Nucleus accumbens (tissue), 56 donors: ENCODE data around the gene MAP4K3.
"Not testable (repeated sequence)": the region's sequence is repeated elsewhere in the genome, so short reads cannot be mapped to it uniquely, and the experiment has no call there.

Experiments used
- DNase-seq, 56 donors: peaks; one replicate each; lab custom pipeline; 2025; lab: John Stamatoyannopoulos, UW

Gene MAP4K3

DNA sequence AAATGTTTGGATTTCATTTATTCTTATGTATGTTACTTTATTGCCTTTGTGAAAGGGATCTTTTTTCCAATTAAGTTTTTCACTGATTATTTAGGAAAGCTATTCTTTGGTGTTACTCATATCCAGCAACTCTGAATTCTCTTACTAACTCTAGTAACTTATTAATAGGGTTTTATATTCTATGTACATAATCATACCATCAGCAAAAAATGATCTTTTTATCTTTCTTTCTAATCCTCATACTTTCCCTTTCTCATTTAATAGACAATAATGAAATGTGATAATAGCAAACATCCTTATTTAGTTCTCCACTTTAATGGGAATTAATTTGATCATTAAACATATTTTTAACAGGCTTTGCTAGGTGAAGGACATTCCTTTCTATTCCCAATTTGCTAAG, 181.0 kb downstream of the MAP4K3 start:
- no peak for DNase-seq

DNA sequence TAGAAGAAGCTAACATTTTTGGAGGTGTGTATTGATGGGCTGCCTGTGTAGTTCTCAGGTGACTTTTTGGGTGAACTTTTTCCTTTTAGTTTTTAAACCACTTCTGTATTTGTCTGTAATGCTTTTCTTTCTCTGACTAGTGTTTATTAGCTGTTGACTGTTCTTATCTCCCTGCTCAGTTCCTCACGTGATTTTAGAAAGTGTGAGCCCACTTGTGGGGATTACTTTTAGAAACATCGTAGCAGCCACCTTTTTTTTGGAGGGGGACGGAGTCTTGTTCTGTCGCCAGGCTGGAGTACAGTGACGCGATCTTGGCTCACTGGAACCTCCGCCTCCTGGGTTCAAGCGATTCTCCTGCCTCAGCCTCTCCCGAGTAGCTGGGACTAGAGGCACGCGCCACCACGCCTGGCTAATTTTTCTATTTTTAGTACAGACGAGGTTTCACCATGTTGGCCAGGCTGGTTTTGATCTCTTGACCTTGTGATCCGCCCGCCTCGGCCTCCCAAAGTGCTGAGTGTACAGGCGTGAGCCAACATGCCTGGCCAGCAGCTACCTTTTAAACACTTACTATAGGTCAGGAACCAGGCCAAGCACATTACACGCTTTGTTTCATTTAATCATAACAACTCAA, 184.1 kb downstream of the MAP4K3 start:
- DNase-seq, result no peak

DNA sequence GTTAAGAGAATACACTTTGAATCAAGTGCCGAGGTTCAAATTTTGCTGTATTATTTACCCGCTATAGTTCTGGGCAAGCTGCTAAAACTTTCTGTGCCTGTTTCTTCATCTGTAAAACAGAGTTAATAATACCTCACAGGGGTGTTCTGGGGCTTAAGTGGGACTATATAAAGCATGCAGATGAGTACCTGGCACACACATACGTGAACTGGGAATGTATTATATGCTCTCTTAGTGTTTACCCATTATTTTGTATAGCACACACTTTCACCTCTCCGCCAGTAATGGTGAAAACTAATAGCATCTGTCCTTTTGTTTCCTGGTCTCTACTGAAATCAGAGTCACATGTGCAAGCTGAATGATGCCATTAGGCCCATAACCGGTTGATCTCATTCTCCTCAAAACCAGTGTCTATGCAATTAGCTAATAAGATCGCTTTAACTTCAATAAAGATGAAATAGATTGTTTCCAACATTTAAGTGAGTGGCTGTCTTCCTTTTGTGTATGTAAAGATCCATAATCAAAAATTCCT, 189.5 kb downstream of the MAP4K3 start:
- no peak for DNase-seq

DNA sequence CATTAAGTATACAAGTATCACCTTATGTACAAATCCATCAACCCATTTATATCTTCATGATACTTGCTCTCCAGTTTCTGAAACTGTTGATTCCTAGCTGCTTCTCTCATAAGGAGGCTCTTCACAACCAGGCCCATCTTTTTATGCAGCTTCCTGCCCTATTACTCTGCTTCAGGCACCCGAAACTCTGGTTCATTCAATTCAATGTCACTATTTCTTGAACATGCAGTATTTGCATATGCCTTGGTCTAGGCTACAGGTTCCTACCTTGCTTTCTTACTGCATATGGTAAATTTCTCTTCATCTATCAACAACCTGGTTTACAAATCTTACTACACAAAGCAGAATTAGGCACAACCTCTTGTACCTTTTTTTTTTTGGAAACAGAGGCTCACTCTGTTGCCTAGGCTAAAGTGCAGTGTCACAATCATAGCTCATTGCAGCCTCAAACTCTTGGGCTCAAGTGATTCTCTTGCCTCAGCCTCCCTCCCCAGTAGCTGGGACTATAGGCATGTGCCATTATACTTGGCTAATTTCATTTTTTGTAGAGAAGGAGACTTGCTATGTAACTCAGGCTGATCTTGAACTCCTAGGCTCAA, 190.6 kb downstream of the MAP4K3 start:
- DNase-seq, result no peak

DNA sequence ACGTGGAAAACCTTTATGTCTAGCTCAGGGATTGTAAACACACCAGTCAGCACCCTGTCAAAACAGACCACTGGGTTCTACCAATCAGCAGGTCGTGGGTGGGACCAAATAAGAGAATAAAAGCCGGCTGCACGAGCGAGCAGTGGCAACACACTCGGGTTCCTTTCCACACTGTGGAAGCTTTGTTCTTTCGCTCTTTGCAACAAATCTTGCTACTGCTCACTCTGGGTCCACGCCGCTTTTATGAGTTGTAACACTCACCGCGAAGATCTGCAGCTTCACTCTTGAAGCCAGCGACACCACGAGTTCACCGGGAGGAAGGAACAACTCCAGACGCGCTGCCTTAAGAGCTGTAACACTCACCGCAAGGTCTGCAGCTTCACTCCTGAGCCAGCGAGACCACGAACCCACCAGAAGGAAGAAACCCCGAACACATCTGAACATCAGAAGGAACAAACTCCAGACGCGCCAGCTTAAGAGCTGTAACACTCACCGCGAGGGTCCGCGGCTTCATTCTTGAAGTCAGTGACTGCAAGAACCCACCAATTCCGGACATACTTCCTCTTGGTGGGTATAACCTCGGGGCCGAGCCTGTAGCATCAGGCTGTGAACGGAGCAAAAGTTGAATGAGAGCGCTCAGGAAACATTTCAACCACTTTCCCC, 192.0 kb downstream of the MAP4K3 start:
- DNase-seq, result not testable (repeated sequence)

DNA sequence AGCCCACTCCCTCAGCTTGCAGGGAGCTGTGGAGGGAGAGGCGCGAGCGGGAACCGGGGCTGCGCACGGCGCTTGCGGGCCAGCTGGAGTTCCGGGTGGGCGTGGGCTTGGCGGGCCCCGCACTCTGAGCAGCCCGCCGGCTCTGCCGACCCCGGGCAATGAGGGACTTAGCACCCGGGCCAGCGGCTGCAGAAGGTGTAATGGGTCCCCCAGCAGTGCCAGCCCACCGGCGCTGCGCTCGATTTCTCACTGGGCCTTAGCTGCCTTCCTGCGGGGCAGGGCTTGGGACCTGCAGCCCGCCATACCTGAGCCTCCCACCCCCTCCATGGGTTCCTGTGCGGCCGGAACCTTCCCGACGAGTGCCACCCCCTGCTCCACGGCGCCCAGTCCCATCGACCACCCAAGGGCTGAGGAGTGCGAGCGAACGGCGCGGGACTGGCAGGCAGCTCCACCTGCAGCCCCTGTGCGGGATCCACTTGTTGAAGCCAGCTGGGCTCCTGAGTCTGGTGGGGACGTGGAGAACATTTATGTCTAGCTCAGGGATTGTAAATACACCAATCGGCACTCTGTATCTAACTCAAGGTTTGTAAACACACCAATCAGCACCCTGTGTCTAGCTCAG, 192.7 kb downstream of the MAP4K3 start:
- DNase-seq, result not testable (repeated sequence)

DNA sequence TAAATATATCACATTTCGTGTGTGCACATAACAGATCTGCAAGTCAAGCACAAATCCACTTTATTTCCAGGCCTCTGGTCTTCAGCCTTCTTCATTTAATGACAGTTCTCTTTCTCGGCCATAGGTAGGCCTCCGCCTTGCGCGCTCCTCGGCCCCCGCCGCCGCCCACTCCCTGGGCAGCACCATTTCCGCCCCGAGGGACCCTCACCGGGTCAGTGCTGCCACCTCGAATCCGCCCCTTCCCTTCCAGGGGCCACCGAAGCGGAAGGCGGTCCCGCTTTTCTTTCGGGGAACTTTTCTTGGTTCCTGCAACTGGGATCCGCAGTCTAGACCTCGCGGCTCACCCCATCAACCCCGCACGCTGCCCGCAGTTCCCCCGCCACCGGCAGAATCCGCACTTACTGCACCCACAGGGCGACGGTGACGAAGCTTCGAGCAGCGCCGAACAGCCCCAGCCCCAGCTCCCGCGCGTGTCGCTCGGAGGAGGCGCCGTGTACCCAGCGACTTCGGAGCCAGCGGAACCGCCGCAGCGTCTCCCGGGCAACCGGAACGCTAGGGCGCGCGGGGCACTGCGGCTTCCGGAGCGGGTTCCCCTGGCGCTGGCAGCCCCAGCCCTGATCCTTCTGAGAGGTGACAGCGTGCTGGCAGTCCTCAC, 193.5 kb downstream of the MAP4K3 start, which contains the start of gene CDKL4:
Gene CDKL4, minus strand, starts transcription at position 502 of the 655 bp plus-strand sequence.
- peak in 12 of 56 donors; percentile 1 to 46 (median 10) for DNase-seq

DNA sequence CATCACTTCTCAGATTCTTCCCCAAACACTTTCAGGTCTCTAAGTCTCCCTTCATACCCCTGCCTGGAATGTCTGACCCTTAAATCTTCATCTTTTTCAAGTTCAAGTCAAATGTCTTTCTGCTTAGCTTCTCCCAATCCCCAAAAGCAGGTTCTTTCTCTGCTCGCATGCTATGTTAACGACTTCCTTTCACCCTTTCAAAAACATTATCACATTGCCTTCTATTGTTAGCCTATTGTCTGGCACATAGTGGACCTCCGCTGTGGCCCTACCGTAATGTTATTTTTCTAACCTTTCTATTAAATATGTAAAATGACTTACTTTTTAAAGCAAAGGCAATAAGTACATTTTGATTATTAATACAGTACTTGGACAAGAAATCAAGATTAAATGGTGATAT, 195.5 kb downstream of the MAP4K3 start:
- DNase-seq, result no peak

DNA sequence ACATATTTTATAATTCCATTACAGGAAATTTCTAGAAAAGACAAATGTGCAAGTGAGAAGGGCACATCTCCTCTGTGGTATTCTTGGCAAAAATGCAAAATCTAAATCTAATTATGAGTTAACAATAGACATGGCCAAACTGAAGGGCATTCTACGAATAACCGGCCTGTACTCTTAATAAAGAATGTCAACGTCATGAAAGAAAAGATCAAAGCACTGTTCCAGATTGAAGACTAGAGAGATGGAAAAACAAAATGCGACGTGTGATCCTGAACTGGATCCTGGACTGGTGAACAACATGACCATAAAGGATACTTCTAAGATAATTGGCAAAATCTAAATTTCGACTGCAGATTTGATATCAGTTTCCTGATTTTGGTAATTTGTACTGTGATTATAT, 196.3 kb downstream of the MAP4K3 start:
- no peak for DNase-seq

DNA sequence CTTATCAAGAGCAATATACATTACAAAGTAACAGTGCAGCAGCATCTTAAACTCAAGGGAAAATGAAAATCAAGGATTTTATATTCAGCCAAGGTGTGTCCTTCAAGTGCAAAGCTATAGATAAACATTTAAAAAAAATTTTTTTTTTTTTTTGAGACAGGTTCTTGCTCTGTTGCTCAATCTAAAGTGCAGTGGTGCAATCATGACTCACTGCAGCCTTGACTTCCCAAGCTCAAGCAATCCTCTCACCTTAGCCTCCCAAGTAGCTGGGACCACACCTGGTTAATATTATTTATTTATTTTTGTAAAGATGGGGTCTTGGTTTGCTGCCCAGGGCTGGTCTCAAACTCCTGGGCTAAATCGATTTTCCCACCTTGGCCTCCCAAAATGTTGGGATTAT, 202.3 kb downstream of the MAP4K3 start:
- DNase-seq, result no peak

DNA sequence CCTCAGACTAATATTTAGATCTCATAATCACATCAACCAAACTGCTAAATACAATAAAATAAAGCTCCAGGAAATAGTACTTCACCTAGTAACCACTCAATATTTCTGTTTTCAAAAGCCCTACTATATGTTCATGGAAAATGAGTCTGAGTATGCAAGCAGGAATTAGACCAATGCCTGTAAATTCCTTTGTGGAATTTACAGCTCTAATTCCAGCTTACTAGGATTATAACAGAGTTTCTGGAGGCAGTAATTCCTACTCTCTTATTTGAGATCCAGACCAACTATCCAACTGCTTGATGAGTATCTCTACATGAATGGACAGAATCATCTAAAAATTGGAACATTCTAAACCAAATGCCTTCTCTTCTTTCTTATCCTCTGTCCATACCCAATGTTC, 204.9 kb downstream of the MAP4K3 start:
- no peak for DNase-seq

DNA sequence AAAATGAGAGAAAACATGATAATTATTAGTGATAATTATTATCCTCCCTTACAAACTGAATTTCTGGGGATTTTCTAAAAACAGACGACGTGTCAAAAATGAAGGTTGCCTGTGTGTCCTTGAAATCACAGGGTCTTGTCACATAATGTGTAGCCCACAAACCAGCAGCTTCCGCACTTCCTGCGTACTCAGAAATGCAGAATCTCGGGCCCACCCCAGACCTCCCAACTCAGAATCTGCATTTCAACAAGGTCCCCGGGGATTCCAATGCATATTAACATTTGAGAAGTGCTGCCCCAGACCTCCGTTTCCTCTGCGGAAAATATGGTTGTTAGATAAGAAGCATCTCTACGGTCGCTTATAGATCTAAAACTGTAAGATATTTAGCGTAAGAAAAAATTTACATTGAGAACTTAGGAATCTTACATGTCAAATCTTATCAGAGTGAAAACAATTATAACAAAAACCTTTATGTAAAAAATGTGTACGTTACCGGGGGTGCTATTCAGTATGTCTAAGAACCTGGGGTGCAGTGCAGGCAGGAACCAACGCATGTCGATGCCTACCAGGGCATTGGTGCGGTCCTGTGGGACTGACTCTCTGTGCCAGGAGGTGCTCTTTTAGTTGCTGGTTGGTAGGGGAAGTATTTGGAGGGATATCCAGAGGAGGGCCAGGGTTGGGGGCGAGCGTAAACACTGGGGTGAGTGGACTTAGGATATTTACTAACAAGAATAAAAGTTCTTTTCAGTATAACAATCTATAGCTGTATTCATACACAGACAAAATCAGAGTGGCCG, 208.5 kb downstream of the MAP4K3 start:
- DNase-seq, result peak in 1 of 56 donors; percentile 3

DNA sequence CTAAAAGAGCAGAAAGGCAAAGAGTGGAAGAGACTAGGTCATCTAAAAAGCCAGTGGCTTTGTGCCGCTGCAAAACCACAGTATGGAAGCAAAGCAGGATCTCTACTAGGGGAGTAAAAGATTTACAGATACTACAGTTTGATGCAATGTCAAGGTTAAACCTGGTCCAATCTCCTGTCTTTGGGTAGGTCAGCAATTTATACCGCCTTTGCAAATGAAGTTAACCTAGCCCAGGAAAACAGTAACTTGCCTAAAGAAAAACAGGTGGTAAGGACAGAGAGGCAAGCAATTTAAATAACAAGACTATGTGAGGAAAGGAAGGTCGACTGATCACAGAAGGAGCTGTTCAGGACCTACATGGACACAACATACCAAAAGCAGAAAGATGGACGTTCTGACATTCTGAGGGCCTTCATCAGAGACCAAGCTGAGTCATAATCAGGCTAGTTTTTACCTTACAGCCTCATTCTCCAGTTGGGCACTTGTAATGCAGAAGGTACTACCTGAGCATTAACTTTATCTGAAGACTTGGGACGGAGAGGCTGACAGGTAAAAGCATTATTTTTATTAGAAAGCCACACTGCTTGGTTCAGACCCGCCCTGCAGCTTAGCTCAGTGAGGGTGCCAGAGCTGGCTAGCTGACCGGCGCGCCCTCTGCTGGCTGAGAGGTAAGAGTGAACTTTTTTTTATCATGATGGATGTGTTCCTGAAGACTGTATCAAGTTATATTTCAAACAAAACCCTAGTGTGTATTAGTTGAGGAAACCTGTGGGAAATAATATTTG, 209.3 kb downstream of the MAP4K3 start:
- DNase-seq, result peak in 53 of 56 donors; percentile 6 to 88 (median 53)

DNA sequence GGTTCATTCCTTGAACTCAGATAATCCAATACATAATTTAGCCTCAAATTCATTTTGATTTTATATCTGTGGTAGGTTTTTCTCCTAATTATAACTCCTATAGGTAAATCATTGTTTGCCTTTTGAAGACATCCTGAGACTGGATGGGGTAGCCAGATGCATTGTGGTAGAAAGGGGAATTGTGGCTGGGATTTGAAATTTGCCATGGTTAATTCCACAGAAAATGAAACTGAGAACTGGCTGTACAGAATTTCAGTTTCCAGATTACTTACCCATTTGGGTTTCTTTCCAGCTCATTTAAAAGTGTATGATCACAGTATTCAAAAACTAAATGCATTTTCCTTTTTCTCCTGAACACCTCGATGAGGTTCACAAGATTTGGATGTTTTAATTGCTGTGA, 211.5 kb downstream of the MAP4K3 start:
- DNase-seq, result no peak

DNA sequence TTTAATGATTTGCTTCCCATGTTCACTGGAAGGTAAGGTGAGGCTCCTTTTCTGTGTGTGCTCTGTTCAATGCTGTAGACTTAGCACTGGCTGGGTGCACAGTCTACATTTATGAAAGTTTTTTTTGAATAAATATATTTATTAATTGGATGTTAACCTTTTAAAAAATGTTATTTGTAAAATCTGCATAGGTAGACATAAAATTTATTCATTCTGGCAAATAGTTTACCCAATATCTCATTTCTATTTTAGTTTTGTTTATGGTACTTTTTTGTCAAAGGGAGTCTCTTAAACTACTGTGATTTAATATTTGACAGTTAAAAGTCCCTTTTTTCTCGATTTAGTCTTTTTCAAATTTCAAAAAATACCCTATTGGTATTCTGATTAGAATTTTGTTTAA, 213.2 kb downstream of the MAP4K3 start:
- no peak for DNase-seq

DNA sequence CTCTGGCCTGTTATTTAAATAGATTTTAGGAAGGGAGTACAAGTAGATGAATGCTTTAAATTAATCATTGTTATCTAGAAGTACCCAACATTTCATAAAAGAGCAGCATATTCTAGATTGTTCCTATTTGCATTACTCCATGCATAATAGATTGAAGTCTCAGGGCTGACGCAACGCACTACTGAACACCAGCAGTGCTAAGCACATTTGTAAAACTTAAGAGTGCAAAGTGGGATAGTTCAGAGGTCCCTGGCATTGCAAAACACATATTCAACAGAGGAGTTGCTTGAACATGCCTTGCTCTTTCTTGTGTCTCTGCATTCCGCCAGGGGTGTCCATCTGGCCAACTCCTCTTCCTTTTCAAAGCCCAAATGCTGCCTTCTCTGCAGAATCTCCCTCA, 215.6 kb downstream of the MAP4K3 start:
- no peak for DNase-seq

DNA sequence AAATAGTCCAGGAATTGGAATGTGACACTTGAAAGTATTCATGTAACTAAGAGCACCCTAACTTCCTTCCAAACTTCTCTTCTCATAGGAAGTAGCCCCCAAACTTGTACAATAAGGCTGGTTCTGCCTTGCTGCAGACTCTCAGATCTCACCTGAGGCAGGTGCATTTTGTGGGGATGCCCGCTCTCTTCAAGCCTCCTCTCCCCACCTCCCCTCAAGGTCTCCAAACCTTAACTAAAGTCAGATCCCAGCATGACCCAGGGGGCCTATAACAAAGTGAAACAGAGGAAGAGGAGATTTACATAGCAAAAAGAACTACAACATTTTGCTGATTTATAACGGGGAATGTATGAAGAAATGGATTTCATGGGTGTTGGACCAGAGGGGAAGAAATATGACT, 216.9 kb downstream of the MAP4K3 start:
- DNase-seq, result no peak

DNA sequence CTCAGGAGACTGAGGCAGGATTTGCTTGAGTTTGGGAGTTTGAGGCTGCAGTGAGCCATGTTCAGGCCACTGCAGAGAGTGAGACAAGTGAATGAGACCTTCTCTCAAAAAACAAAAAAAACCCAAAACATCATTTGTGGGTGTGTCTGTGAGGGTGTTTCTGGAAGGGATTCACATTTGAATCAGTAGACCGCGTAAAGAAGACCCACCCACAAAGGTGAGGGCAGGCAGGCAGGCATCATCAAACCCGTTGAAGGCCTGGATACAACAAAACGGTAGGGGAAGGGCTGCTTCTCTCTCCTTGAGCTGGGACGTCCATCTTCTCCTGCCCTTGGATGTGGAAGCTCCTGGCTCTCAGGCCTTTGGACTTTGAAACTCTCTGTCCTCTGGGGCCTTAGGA, 218.7 kb downstream of the MAP4K3 start:
- DNase-seq, result no peak

DNA sequence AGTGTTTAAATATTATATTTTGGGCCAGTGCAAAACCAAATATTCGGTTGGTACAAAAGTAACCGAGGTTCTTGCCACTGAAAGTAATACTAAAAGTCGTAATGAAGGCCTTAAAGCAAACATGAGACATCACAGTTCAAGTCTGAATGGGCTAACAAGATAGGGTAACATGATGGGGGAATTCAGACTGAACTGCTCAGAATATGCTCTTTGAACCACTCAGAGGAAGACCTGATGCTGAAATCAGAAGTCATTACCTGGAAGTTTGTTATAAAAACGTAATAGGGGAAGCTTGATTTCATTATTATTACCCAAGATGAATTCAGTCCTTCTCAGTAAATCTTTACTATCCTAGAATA, 219.9 kb downstream of the MAP4K3 start:
- DNase-seq, result no peak
